Measurements from ENCODE around the gene CDH15.

GRCh38 chr16:89199241-89200123, 27.9 kb downstream of the CDH15 start:
- TF ChIP-seq CTCF (IDR thresholded peaks at IDR 0.05): no peak
- TF ChIP-seq POLR2A (IDR thresholded peaks at IDR 0.05): no peak

Measured in thyroid gland (tissue), 4 donors.